ENCODE measurements around the gene CFAP100.

The CFAP100 gene

GRCh38 chr3:126364130-126364695 lies 30.5 kb upstream of the CFAP100 start:
- TF ChIP-seq, protein P1, sequence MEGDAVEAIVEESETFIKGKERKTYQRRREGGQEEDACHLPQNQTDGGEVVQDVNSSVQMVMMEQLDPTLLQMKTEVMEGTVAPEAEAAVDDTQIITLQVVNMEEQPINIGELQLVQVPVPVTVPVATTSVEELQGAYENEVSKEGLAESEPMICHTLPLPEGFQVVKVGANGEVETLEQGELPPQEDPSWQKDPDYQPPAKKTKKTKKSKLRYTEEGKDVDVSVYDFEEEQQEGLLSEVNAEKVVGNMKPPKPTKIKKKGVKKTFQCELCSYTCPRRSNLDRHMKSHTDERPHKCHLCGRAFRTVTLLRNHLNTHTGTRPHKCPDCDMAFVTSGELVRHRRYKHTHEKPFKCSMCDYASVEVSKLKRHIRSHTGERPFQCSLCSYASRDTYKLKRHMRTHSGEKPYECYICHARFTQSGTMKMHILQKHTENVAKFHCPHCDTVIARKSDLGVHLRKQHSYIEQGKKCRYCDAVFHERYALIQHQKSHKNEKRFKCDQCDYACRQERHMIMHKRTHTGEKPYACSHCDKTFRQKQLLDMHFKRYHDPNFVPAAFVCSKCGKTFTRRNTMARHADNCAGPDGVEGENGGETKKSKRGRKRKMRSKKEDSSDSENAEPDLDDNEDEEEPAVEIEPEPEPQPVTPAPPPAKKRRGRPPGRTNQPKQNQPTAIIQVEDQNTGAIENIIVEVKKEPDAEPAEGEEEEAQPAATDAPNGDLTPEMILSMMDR (conservative IDR thresholded peaks at IDR 0.05; ENCODE audit: control insufficient read depth, insufficient read depth, low read depth, low read length): no peak
- no peak overlapping the region for H3K4me3 ChIP-seq (ENCODE audit: control insufficient read depth, low read depth, low read length)
- DNase-seq (ENCODE audit: low read depth): no peak

DNA sequence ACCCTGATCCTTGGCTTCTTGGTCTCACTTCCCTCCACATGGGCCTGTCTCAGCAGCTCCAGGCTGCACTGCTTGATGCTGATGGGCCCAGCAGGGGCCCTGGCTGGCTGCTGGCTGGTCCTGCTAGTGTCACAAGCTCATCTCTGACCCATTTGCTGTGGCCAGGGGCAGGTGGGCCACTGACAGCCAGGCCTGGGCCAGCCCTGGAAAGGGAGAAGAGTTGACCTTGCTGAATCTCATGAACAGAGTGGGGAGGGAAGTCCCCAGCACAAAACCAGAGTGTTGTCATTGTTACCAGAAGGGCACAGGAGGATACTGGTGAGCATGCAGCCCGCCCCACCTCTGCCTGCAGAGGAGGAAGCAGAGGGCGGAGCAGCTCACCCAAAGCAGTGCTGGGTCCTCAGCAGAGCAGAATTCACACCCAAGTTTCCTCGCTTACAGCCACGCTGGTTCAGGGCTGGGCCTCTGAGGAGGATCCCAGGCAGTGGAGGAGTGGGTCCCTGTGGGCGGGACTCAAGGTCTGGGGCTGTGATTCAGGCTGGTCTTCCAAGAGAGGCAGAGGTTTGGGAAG lies 29.9 kb upstream of the CFAP100 start:
- DNase-seq (ENCODE audit: low read depth): no peak
- TF ChIP-seq, protein P1 (conservative IDR thresholded peaks at IDR 0.05; ENCODE audit: control insufficient read depth, insufficient read depth, low read depth, low read length): no peak
- H3K4me3 ChIP-seq (ENCODE audit: control insufficient read depth, low read depth, low read length): no peak overlapping the region

GRCh38 chr3:126365351-126366277 lies 29.1 kb upstream of the CFAP100 start:
- H3K4me3 ChIP-seq (ENCODE audit: control insufficient read depth, low read depth, low read length): no peak overlapping the region
- no peak for DNase-seq (ENCODE audit: low read depth)
- TF ChIP-seq, protein P1 (conservative IDR thresholded peaks at IDR 0.05; ENCODE audit: control insufficient read depth, insufficient read depth, low read depth, low read length): no peak

- DNase-seq (ENCODE audit: low read depth): no peak
- H3K4me3 ChIP-seq (ENCODE audit: control insufficient read depth, low read depth, low read length): no peak overlapping the region
- TF ChIP-seq, protein P1 (conservative IDR thresholded peaks at IDR 0.05; ENCODE audit: control insufficient read depth, insufficient read depth, low read depth, low read length): no peak
Measured at GRCh38 chr3:126367316-126367805, 27.3 kb upstream of the CFAP100 start.

DNA sequence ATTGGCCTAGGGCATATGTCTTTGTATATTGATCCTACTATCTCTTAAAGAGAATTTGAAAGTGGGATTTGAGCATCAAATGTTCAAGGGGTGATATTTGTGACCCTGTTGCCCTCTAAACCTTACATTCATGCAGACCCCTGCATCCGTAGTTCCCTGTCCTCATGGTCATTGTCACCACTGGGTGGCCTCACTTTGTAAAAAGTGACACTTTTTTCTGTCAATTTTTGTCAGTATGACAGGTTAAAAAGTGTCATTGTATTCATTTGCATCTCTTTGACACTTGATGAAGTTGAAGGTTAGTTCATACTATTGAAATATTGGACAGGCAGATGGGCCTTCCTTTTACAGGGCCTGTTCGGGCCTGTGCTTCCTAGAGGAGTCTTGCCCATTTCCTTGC lies 25.2 kb upstream of the CFAP100 start:
- H3K4me3 ChIP-seq (ENCODE audit: control insufficient read depth, low read depth, low read length): no peak overlapping the region
- no peak for DNase-seq (ENCODE audit: low read depth)
- TF ChIP-seq, protein P1 (conservative IDR thresholded peaks at IDR 0.05; ENCODE audit: control insufficient read depth, insufficient read depth, low read depth, low read length): no peak

- no peak for DNase-seq (ENCODE audit: low read depth)
- H3K4me3 ChIP-seq (ENCODE audit: control insufficient read depth, low read depth, low read length): no peak overlapping the region
- TF ChIP-seq, protein P1 (conservative IDR thresholded peaks at IDR 0.05; ENCODE audit: control insufficient read depth, insufficient read depth, low read depth, low read length): no peak
Measured at GRCh38 chr3:126370055-126370454, 24.7 kb upstream of the CFAP100 start.

All from fibroblast of mammary gland (primary cell).